D721Med (cell line): ENCODE measurements around the gene SYCE3.

ENCODE experiments used
- DNase-seq: peaks from one replicate; pipeline ENCODE4 v3.0.0; 2011; ENCODE audit warnings: low spot score; ENCODE audit not compliant: insufficient read length
- FAIRE-seq: peaks from 2 replicates; lab custom pipeline; 2011; peaks lifted over from hg19 to GRCh38; lab: Jason Lieb, UNC
- TF ChIP-seq, protein P1 (sequence below): IDR thresholded peaks from 2 replicates; pipeline ENCODE4 v1.5.1; 2012; ENCODE audit warnings: mild to moderate bottlenecking, control low read depth; ENCODE audit not compliant: insufficient read depth; ENCODE audit errors: missing control alignments

SYCE3 gene

DNA sequence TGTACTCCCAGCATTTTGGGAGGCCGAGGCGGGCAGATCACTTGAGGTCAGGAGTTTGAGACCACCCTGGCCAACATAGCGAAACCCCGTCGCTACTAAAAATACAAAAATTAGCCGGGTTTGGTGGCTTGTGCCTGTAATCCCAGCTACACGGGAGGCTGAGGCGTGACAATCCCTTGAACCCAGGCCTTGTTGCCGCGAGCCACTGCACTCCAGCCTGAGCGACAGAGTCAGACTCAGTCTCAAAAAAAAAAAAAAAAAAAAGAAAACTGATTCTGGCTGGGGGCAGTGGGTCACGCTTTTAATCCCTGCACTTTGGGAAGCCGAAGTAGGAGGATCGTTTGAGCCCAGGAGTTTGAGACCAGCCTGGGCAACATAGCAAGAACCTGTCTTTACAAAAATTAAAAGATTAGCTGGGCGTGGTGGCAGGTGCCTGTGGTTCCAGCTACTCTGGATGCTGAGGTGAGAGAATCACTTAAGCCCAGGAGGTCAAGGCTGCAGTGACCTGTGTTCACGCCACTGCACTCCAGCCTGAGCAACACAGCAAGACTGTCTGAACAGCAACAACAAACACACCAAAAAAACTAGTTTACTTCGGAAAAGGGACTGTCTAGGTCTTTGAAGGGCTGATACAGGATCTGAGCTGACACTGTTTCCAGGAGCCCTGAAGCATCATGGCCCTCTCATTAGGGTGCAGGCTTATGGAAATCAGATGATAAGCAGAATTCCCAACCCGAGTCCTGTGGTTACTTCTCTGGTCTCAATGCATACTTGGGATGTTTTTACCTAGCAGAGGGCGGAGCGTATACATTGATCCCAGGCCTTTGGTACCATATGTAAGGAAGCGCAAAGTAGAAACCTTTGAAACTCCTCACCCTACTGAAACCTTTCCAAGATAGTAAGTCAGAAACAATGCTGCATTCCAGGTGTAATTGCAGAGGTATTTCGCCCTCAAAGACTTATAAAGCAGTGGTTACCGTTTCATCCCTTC, 21.7 kb upstream of the SYCE3 start:
- FAIRE-seq = no peak
- no peak for DNase-seq
- TF ChIP-seq, protein P1, sequence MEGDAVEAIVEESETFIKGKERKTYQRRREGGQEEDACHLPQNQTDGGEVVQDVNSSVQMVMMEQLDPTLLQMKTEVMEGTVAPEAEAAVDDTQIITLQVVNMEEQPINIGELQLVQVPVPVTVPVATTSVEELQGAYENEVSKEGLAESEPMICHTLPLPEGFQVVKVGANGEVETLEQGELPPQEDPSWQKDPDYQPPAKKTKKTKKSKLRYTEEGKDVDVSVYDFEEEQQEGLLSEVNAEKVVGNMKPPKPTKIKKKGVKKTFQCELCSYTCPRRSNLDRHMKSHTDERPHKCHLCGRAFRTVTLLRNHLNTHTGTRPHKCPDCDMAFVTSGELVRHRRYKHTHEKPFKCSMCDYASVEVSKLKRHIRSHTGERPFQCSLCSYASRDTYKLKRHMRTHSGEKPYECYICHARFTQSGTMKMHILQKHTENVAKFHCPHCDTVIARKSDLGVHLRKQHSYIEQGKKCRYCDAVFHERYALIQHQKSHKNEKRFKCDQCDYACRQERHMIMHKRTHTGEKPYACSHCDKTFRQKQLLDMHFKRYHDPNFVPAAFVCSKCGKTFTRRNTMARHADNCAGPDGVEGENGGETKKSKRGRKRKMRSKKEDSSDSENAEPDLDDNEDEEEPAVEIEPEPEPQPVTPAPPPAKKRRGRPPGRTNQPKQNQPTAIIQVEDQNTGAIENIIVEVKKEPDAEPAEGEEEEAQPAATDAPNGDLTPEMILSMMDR = no peak

DNA sequence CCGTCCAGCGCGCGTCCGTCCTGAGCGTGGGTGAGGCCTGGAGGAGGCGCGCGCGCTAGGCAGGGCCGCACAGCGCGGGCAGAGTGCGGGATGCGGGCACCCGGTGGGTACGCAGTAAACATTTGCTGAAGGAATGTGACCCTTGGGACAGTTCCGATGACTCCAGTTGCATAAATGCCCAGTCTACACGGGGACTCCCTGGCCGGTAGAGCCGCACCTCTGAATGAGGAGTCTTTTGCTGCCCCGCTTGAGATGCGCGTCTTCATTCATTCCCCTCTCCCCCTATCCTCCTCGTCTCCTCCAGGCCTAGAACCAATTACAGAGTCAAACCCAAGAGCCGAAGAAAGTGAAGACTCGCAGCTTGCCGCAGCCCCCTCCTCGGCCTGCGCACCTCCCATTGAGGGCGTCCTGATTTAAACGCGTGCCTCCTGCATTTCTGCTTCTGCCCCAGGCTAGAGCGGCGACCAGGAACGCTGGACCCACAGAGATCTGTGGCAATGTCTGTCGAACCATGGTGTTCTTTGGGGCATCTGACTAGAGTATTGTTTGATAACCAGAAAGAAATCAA, 20.7 kb upstream of the SYCE3 start:
- DNase-seq (no peak), FAIRE-seq (no peak)
- TF ChIP-seq, protein P1 = no peak

- TF ChIP-seq, protein P1 = no peak
- FAIRE-seq = no peak
- peak; percentile 77 for DNase-seq
Measured at GRCh38 chr22:50582493-50583293, 20.0 kb upstream of the SYCE3 start, which contains the start of gene CHKB. TSS of gene CHKB (minus strand) at chr22:50582849. CDS start at chr22:50582781, 68 bp downstream.

- TF ChIP-seq, protein P1 = no peak
- DNase-seq = no peak
- FAIRE-seq = no peak
Measured at GRCh38 chr22:50581950-50582492, 19.3 kb upstream of the SYCE3 start.

GRCh38 chr22:50581031-50581949, 18.6 kb upstream of the SYCE3 start:
- no peak for FAIRE-seq
- TF ChIP-seq, protein P1 = no peak
- no peak for DNase-seq

DNA sequence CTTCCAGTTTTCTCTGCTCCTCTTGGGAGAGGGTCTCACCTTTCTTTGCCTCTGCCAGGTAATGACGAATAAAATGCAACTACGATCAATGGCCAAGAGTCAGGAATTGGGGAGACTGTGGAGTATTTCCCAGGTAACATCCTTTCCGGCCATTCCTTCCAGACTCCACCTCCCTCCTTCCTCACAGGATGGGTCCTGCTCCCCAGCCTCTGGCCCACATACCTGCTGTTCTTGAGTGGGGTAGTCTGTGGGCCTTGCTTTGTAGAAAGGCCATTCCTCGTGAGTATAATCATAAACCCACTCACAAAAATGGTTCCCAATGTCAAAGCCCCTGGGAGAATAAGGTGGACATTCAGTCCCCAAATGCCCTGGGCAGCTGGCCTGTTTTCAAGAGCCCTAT, 17.0 kb upstream of the SYCE3 start:
- DNase-seq (no peak), FAIRE-seq (no peak)
- TF ChIP-seq, protein P1 = no peak
